ENCODE results near the gene SETD7.

SETD7 gene

GRCh38 chr4:139596034-139596683 is 40.1 kb upstream of the SETD7 start:
- Histone ChIP-seq H3K27me3 (ENCODE audit: control insufficient read depth, insufficient read depth, low read length) (no peaks in the 10 kb centered on the region), H3K4me3 (ENCODE audit: low read depth, low read length) (no peak overlapping the region), H2AFZ (no peak overlapping the region), H3K36me3 (ENCODE audit: control insufficient read depth, insufficient read depth, low read length) (no peaks in the 10 kb centered on the region), H3K9me3 (ENCODE audit: control insufficient read depth, low read length) (no peaks in the 10 kb centered on the region), H3K4me1 (no peaks in the 10 kb centered on the region), H3K79me2 (no peaks in the 10 kb centered on the region), H3K9ac (no peak overlapping the region), H3K27ac (no peak overlapping the region), H3K4me2 (ENCODE audit: low read length) (no peak overlapping the region)
- TF ChIP-seq, protein P1, sequence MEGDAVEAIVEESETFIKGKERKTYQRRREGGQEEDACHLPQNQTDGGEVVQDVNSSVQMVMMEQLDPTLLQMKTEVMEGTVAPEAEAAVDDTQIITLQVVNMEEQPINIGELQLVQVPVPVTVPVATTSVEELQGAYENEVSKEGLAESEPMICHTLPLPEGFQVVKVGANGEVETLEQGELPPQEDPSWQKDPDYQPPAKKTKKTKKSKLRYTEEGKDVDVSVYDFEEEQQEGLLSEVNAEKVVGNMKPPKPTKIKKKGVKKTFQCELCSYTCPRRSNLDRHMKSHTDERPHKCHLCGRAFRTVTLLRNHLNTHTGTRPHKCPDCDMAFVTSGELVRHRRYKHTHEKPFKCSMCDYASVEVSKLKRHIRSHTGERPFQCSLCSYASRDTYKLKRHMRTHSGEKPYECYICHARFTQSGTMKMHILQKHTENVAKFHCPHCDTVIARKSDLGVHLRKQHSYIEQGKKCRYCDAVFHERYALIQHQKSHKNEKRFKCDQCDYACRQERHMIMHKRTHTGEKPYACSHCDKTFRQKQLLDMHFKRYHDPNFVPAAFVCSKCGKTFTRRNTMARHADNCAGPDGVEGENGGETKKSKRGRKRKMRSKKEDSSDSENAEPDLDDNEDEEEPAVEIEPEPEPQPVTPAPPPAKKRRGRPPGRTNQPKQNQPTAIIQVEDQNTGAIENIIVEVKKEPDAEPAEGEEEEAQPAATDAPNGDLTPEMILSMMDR (IDR thresholded peaks at IDR 0.05), result no peak

- no peaks in the 10 kb centered on the region for H3K36me3 ChIP-seq (ENCODE audit: control insufficient read depth, insufficient read depth, low read length)
- no peaks in the 10 kb centered on the region for H3K4me1 ChIP-seq
- H2AFZ ChIP-seq, result no peak overlapping the region
- no peak overlapping the region for H3K4me2 ChIP-seq (ENCODE audit: low read length)
- no peak overlapping the region for H3K27ac ChIP-seq
- H3K79me2 ChIP-seq, result no peaks in the 10 kb centered on the region
- no peak overlapping the region for H3K9ac ChIP-seq
- H3K27me3 ChIP-seq (ENCODE audit: control insufficient read depth, insufficient read depth, low read length), result no peaks in the 10 kb centered on the region
- no peak overlapping the region for H3K4me3 ChIP-seq (ENCODE audit: low read depth, low read length)
- TF ChIP-seq, protein P1 (IDR thresholded peaks at IDR 0.05), result no peak
- no peaks in the 10 kb centered on the region for H3K9me3 ChIP-seq (ENCODE audit: control insufficient read depth, low read length)
These were observed 38.7 kb upstream of the SETD7 start for GRCh38 chr4:139594591-139595185.

- Histone ChIP-seq H3K9ac (no peak overlapping the region), H3K4me3 (ENCODE audit: low read depth, low read length) (no peak overlapping the region), H3K27ac (no peak overlapping the region), H3K4me1 (no peaks in the 10 kb centered on the region), H2AFZ (no peak overlapping the region), H3K27me3 (ENCODE audit: control insufficient read depth, insufficient read depth, low read length) (no peaks in the 10 kb centered on the region), H3K4me2 (ENCODE audit: low read length) (no peak overlapping the region), H3K9me3 (ENCODE audit: control insufficient read depth, low read length) (no peaks in the 10 kb centered on the region), H3K79me2 (no peaks in the 10 kb centered on the region), H3K36me3 (ENCODE audit: control insufficient read depth, insufficient read depth, low read length) (no peaks in the 10 kb centered on the region)
- TF ChIP-seq, protein P1 (IDR thresholded peaks at IDR 0.05), result no peak
These were observed 37.1 kb upstream of the SETD7 start for GRCh38 chr4:139593091-139593564.

DNA sequence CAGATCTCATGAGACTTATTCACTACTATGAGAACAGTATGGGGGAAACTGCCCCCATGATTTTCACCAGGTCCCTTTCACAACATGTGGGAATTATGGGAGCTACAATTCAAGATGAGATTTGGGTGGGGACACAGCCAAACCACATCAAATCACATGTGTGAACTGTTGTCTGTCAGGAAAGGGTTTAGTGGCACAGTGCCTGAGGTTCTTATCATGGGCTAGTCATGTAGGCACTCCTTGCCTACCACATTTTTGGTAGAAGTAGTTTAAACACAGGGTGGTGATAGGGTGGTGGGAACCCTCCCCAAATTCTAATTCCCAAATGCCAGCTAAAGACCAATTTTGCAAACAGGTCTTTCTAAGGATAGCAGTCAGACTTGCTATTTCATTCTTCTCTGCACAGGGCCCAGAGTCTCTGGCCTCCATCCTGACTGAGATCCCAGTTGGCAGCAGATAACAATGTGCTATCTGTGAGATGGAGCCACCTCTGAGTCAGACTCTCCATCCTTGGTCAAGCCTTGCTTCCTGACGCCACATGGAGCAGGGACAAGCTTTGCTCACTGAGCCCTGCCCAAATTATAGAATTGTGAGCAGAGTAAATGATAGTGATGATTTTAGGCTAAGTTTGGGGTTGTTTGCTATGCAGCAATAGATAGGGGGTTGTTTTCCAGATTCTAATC is 33.5 kb upstream of the SETD7 start:
- H2AFZ ChIP-seq, result no peak overlapping the region
- H3K4me1 ChIP-seq, result no peaks in the 10 kb centered on the region
- TF ChIP-seq, protein P1 (IDR thresholded peaks at IDR 0.05), result no peak
- H3K36me3 ChIP-seq (ENCODE audit: control insufficient read depth, insufficient read depth, low read length), result no peaks in the 10 kb centered on the region
- H3K9ac ChIP-seq, result no peak overlapping the region
- H3K9me3 ChIP-seq (ENCODE audit: control insufficient read depth, low read length), result no peaks in the 10 kb centered on the region
- H3K27me3 ChIP-seq (ENCODE audit: control insufficient read depth, insufficient read depth, low read length), result no peaks in the 10 kb centered on the region
- H3K4me3 ChIP-seq (ENCODE audit: low read depth, low read length), result no peak overlapping the region
- H3K27ac ChIP-seq, result no peak overlapping the region
- H3K79me2 ChIP-seq, result no peaks in the 10 kb centered on the region
- H3K4me2 ChIP-seq (ENCODE audit: low read length), result no peak overlapping the region
